Subcutaneous abdominal adipose tissue (tissue), 5 donors: ENCODE data around the gene GRK2.
"Not testable (repeated sequence)": the region's sequence is repeated elsewhere in the genome, so short reads cannot be mapped to it uniquely, and the experiment has no call there.

Experiments used
- H3K27ac ChIP-seq: one replicate; pipeline ENCODE4 v1.7.0; 2013; ENCODE audit warnings: low read depth, mild to moderate bottlenecking, inconsistent platforms, low read length, moderate library complexity
- H3K27me3 ChIP-seq, 5 donors: one replicate each; pipeline ENCODE4 v1.7.0; 2013; ENCODE audit warnings: low read length in 5 of 5, inconsistent platforms in 1 of 5; ENCODE audit not compliant: control insufficient read depth in 5 of 5, insufficient read depth in 4 of 5
- H3K36me3 ChIP-seq, 5 donors: one replicate each; pipeline ENCODE4 v1.7.0; 2013; ENCODE audit warnings: low read length in 5 of 5; ENCODE audit not compliant: control insufficient read depth in 5 of 5, insufficient read depth in 5 of 5
- H3K4me1 ChIP-seq, 5 donors: one replicate each; pipeline ENCODE4 v1.7.0; 2013; ENCODE audit warnings: low read length in 5 of 5, mild to moderate bottlenecking in 3 of 5, moderate library complexity in 1 of 5; ENCODE audit not compliant: control insufficient read depth in 5 of 5, insufficient read depth in 5 of 5
- H3K4me3 ChIP-seq, 5 donors: one replicate each; pipeline ENCODE4 v1.7.0; 2013; ENCODE audit warnings: low read length in 5 of 5, low read depth in 1 of 5
- H3K9ac ChIP-seq, 5 donors: one replicate each; pipeline ENCODE4 v1.7.0; 2013; ENCODE audit warnings: low read length in 5 of 5, mild to moderate bottlenecking in 4 of 5, moderate library complexity in 3 of 5
- H3K9me3 ChIP-seq, 5 donors: one replicate each; pipeline ENCODE4 v1.7.0; 2013; ENCODE audit warnings: low read length in 5 of 5; ENCODE audit not compliant: control insufficient read depth in 5 of 5
- donor health status: healthy.
- donor health status: healthy.
- donor health status: healthy.
- donor health status: healthy.
- donor health status: healthy.

Gene GRK2

GRCh38 chr11:67253872-67254624 is 12.2 kb upstream of the GRK2 start:
- Histone ChIP-seq H3K27me3 (no peaks in the 10 kb centered on the region), H3K9me3 (no peaks in the 10 kb centered on the region), H3K27ac (no peak overlapping the region), H3K9ac (no peak overlapping the region), H3K4me1 (peaks cover 0 to 45% (median 17%) of the 10 kb centered on the region in 5 donors), H3K36me3 (peaks cover 27 to 82% (median 75%) of the 10 kb centered on the region in 5 donors), H3K4me3 (no peak overlapping the region)

- no peak overlapping the region for H3K4me3 ChIP-seq
- H3K36me3 ChIP-seq = peaks cover 22 to 75% (median 67%) of the 10 kb centered on the region in 5 donors
- peaks cover 0 to 45% (median 13%) of the 10 kb centered on the region in 5 donors for H3K4me1 ChIP-seq
- no peaks in the 10 kb centered on the region for H3K27me3 ChIP-seq
- no peak overlapping the region for H3K27ac ChIP-seq
- no peak overlapping the region for H3K9ac ChIP-seq
- no peaks in the 10 kb centered on the region for H3K9me3 ChIP-seq
Observed at GRCh38 chr11:67254798-67255197, 11.5 kb upstream of the GRK2 start.

- Histone ChIP-seq H3K9ac (no peak overlapping the region), H3K9me3 (no peaks in the 10 kb centered on the region), H3K27ac (no peak overlapping the region), H3K36me3 (peaks cover 22 to 69% (median 62%) of the 10 kb centered on the region in 5 donors), H3K4me1 (peaks cover 0 to 45% (median 13%) of the 10 kb centered on the region in 5 donors), H3K4me3 (no peak overlapping the region), H3K27me3 (no peaks in the 10 kb centered on the region)
Observed at GRCh38 chr11:67255353-67255752, 10.9 kb upstream of the GRK2 start.

GRCh38 chr11:67255864-67256263 is 10.4 kb upstream of the GRK2 start:
- Histone ChIP-seq H3K9ac (no peak overlapping the region), H3K36me3 (peaks cover 19 to 64% (median 57%) of the 10 kb centered on the region in 5 donors), H3K27me3 (no peaks in the 10 kb centered on the region), H3K4me1 (peaks cover 0 to 45% (median 13%) of the 10 kb centered on the region in 5 donors), H3K27ac (no peak overlapping the region), H3K9me3 (no peaks in the 10 kb centered on the region), H3K4me3 (no peak overlapping the region)

- H3K9ac ChIP-seq = no peak overlapping the region
- H3K36me3 ChIP-seq = peaks cover 13 to 57% (median 49%) of the 10 kb centered on the region in 5 donors
- H3K4me3 ChIP-seq = no peak overlapping the region
- H3K27ac ChIP-seq = no peak overlapping the region
- H3K27me3 ChIP-seq = no peaks in the 10 kb centered on the region
- peaks cover 0 to 51% (median 16%) of the 10 kb centered on the region in 5 donors for H3K4me1 ChIP-seq
- H3K9me3 ChIP-seq = no peaks in the 10 kb centered on the region
Observed at GRCh38 chr11:67256477-67257135, 9.7 kb upstream of the GRK2 start.

GRCh38 chr11:67260406-67260805 is 5.9 kb upstream of the GRK2 start:
- no peak overlapping the region for H3K4me3 ChIP-seq
- no peaks in the 10 kb centered on the region for H3K27me3 ChIP-seq
- H3K9ac ChIP-seq = no peak overlapping the region
- peaks cover 3 to 19% (median 11%) of the 10 kb centered on the region in 5 donors for H3K36me3 ChIP-seq
- no peaks in the 10 kb centered on the region for H3K9me3 ChIP-seq
- peaks cover 3 to 44% (median 23%) of the 10 kb centered on the region in 5 donors for H3K4me1 ChIP-seq
- H3K27ac ChIP-seq = no peak overlapping the region

- H3K4me3 ChIP-seq = peak overlapping the region; percentile 22 to 59 (median 55)
- H3K9ac ChIP-seq = peak overlapping the region in 3 of 5 donors; percentile 47 to 73 (median 60)
- not testable (repeated sequence) for H3K9me3 ChIP-seq, H3K27ac ChIP-seq, H3K27me3 ChIP-seq
- H3K4me1 ChIP-seq = peaks cover 4 to 49% (median 28%) of the 10 kb centered on the region in 5 donors
- peaks cover 0 to 13% (median 5%) of the 10 kb centered on the region in 5 donors for H3K36me3 ChIP-seq
Observed at GRCh38 chr11:67260885-67261639, 5.2 kb upstream of the GRK2 start.

GRCh38 chr11:67261640-67261945 is 4.7 kb upstream of the GRK2 start:
- Histone ChIP-seq H3K27ac (no peak overlapping the region), H3K9ac (no peak overlapping the region)

GRCh38 chr11:67261946-67262681 is 4.2 kb upstream of the GRK2 start:
- H3K27ac ChIP-seq = no peak overlapping the region
- H3K9ac ChIP-seq = no peak overlapping the region

More at GRCh38 chr11:67261640-67261945, 4.7 kb upstream of the GRK2 start:
- H3K4me3 ChIP-seq = peak overlapping the region in 2 of 5 donors; percentile 23 to 59
- no peaks in the 10 kb centered on the region for H3K9me3 ChIP-seq
- peaks cover 0 to 7% (median 2%) of the 10 kb centered on the region in 5 donors for H3K36me3 ChIP-seq
- no peaks in the 10 kb centered on the region for H3K27me3 ChIP-seq
- H3K4me1 ChIP-seq = peaks cover 4 to 46% (median 29%) of the 10 kb centered on the region in 5 donors

More at GRCh38 chr11:67261946-67262681, 4.2 kb upstream of the GRK2 start:
- Histone ChIP-seq H3K4me1 (peaks cover 4 to 46% (median 32%) of the 10 kb centered on the region in 5 donors), H3K9me3 (no peaks in the 10 kb centered on the region), H3K36me3 (peaks cover 0 to 2% (median 0%) of the 10 kb centered on the region in 5 donors), H3K27me3 (no peaks in the 10 kb centered on the region), H3K4me3 (peak overlapping the region in 2 of 5 donors; percentile 40 to 59)
